Mesothelial cell of epicardium (in vitro differentiated cells): ENCODE measurements around the gene OR6S1. TPM values are rescaled to one million over a fixed set of nuclear protein-coding genes. Genes with fewer than 3 reads are reported as not detected.

Source experiments
- DNase-seq, 2 experiments: peaks; one replicate each; pipeline ENCODE4 v3.0.0; 2021; ENCODE audit warnings: low spot score in 2 of 2; ENCODE audit not compliant: unreplicated experiment in 2 of 2
- H3K27ac Mint-ChIP-seq: 2 replicates; pipeline ENCODE4 v1.8.0; 2021; ENCODE audit warnings: mixed read lengths
- H3K27me3 Mint-ChIP-seq: 2 replicates; pipeline ENCODE4 v1.8.0; 2021; ENCODE audit warnings: low read depth, mixed read lengths
- H3K36me3 Mint-ChIP-seq: 2 replicates; pipeline ENCODE4 v1.8.0; 2021; ENCODE audit warnings: mixed read lengths
- H3K4me1 Mint-ChIP-seq: 2 replicates; pipeline ENCODE4 v1.8.0; 2021; ENCODE audit warnings: mixed read lengths
- H3K4me3 Mint-ChIP-seq: 2 replicates; pipeline ENCODE4 v1.8.0; 2021; ENCODE audit warnings: mild to moderate bottlenecking, moderate library complexity, mixed read lengths
- H3K9me3 Mint-ChIP-seq: 2 replicates; pipeline ENCODE4 v1.8.0; 2021; ENCODE audit warnings: mixed read lengths
- CTCF ChIP-seq: fragments of 200-600 bp; sonication (generic); IDR thresholded peaks from one replicate; pipeline ENCODE4 v1.5.0; 2021; ENCODE audit warnings: antibody characterized with exemption; ENCODE audit not compliant: unreplicated experiment
- total RNA-seq: library from RNA; stranded (reverse); gene quantifications from 3 replicates; pipeline ENCODE4 v1.2.1, GENCODE V29; 2021

The OR6S1 gene
- total RNA-seq, 1 donor from 2014 or later, result not detected

- H3K4me1 Mint-ChIP-seq, result peaks cover 9% of the 10 kb centered on the region
- H3K4me3 Mint-ChIP-seq, result no peak overlapping the region
- DNase-seq, result no peak
- TF ChIP-seq CTCF, result no peak
- H3K27me3 Mint-ChIP-seq, result peaks cover 99% of the 10 kb centered on the region
- H3K9me3 Mint-ChIP-seq, result no peaks in the 10 kb centered on the region
- no peaks in the 10 kb centered on the region for H3K36me3 Mint-ChIP-seq
- no peak overlapping the region for H3K27ac Mint-ChIP-seq
These were observed 19.7 kb upstream of the OR6S1 start for GRCh38 chr14:20661197-20661596.

- peaks cover 9% of the 10 kb centered on the region for H3K4me1 Mint-ChIP-seq
- H3K9me3 Mint-ChIP-seq, result no peaks in the 10 kb centered on the region
- no peak overlapping the region for H3K4me3 Mint-ChIP-seq
- DNase-seq, result no peak
- no peak overlapping the region for H3K27ac Mint-ChIP-seq
- peaks cover 99% of the 10 kb centered on the region for H3K27me3 Mint-ChIP-seq
- TF ChIP-seq CTCF, result no peak
- no peaks in the 10 kb centered on the region for H3K36me3 Mint-ChIP-seq
These were observed 18.4 kb upstream of the OR6S1 start for GRCh38 chr14:20659813-20660395.

- Mint-ChIP-seq H3K27ac (no peak overlapping the region), H3K4me1 (peaks cover 10% of the 10 kb centered on the region), H3K4me3 (no peak overlapping the region), H3K27me3 (peaks cover 99% of the 10 kb centered on the region), H3K36me3 (no peaks in the 10 kb centered on the region), H3K9me3 (no peaks in the 10 kb centered on the region)
- TF ChIP-seq CTCF, result no peak
- no peak for DNase-seq
These were observed 17.8 kb upstream of the OR6S1 start for GRCh38 chr14:20659336-20659735.

GRCh38 chr14:20658246-20658645, 16.8 kb upstream of the OR6S1 start:
- H3K27me3 Mint-ChIP-seq, result peaks cover 99% of the 10 kb centered on the region
- no peak overlapping the region for H3K4me3 Mint-ChIP-seq
- no peak overlapping the region for H3K27ac Mint-ChIP-seq
- H3K36me3 Mint-ChIP-seq, result no peaks in the 10 kb centered on the region
- H3K4me1 Mint-ChIP-seq, result peaks cover 11% of the 10 kb centered on the region
- DNase-seq, result no peak
- H3K9me3 Mint-ChIP-seq, result no peaks in the 10 kb centered on the region
- no peak for TF ChIP-seq CTCF

GRCh38 chr14:20657216-20658211, 16.0 kb upstream of the OR6S1 start:
- peaks cover 99% of the 10 kb centered on the region for H3K27me3 Mint-ChIP-seq
- H3K9me3 Mint-ChIP-seq, result no peaks in the 10 kb centered on the region
- H3K4me3 Mint-ChIP-seq, result no peak overlapping the region
- peaks cover 10% of the 10 kb centered on the region for H3K4me1 Mint-ChIP-seq
- H3K36me3 Mint-ChIP-seq, result no peaks in the 10 kb centered on the region
- no peak overlapping the region for H3K27ac Mint-ChIP-seq
- no peak for TF ChIP-seq CTCF
- DNase-seq, result no peak
